ENCODE data around the gene CYFIP2.

CYFIP2 gene

GRCh38 chr5:157362982-157363381 lies 97.1 kb downstream of the CYFIP2 start:
- DNase-seq = no peak

DNA sequence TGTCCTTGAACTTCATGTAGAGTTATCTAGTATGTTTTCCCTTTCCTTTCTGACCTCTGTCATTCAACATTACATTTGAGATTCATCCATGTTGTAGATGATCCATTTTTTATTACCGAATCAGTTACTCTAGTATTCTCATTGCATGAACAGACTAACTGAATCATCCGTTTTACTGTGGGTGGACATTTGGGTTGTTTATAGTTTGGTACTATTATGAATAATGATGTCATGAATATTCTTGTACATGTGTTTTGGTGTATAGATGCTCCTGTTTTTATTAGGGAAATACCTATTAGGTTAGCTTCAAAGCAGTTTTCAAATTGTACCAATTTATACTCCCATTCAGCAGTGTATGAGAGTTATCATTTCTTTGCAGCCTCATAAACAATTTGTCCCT lies 99.8 kb downstream of the CYFIP2 start:
- DNase-seq = no peak

DNA sequence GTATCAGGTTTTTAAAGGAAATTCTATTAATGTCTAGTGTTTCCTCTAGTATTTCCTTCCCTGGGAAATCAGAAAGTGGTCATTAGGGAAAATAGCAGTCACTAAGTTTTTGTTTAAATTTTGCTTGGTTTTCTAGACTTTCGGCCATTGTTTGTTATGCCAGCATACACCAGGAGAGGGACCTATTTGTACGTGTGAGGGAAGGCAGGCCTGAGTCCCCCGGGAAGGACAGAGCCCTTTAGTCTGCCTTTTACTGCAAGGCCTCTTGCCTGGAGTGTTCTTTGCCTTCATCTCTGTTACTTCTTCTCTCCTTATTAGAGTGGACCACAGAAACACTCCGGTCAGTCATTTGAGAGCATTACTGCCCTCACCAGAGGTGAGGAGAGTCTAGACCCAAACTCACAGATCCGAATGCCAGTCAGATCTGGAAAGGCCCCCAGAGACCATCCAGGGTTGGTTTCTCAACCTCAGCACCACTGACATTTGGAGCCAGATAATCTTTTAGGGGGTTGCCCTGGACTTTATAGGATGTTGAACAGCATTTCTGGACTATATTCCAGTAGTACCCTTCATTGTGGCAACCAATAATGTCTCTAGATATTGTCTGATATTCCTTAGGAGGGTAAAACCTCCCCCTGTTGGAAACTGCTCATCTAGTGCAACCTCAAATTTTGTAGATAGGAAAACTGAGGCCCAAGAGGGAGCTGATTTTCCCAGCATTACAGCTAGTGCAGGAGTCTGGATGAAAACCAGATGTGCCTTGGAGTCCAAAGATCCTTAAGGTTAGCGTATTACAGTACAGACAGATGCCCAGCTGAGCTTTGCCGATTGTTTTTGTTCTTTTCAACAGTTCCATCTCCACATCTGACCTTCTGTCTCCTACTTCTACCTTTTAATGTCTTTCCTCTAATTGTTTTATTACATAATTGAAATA lies 101.1 kb downstream of the CYFIP2 start:
- DNase-seq = peak; percentile 26

DNA sequence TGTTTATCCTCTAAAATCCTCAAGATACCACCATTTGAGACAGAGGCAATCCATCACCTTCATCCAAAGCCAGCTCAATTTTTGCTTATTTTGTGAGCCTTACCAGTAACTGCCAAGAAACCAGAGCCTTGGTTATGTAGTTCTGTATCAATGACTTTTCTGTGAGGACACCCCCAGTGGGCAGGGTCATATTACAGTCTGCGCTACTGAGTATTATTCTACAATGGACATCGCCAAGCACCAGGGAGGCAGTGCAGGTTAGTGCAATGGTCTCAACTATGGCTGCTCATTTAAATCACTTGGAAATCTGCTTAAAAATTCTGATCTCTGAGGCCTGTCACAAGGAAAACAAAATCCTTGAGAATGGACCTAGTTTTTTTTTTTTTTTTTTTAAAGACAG lies 103.6 kb downstream of the CYFIP2 start:
- DNase-seq = no peak

DNA sequence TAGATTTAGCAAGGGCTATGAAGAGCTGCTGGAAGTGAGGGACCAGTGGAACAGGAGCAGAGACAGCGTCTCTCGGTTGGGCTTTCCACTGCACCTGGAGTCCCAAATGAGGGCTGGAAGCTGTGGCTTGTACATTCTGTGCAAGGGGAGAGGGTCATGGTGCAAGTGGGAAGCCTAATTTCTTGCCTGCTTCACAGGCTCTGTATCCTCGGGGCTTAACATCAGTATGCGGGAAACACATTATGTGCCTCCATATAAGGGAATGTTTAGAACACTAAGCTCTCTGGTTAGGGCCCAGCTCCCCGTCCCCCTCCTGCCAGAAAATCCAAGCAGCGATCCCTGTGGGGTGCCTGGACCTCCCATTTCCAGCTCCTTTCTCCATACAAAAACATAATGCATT lies 105.0 kb downstream of the CYFIP2 start:
- no peak for DNase-seq

- DNase-seq = no peak
Measured at GRCh38 chr5:157371655-157372471, 105.9 kb downstream of the CYFIP2 start.

- DNase-seq = no peak
Measured at GRCh38 chr5:157372472-157372822, 106.5 kb downstream of the CYFIP2 start.

- DNase-seq = no peak
Measured at GRCh38 chr5:157378509-157378908, 112.6 kb downstream of the CYFIP2 start.

- no peak for DNase-seq
Measured at GRCh38 chr5:157379983-157380382, 114.1 kb downstream of the CYFIP2 start.

DNA sequence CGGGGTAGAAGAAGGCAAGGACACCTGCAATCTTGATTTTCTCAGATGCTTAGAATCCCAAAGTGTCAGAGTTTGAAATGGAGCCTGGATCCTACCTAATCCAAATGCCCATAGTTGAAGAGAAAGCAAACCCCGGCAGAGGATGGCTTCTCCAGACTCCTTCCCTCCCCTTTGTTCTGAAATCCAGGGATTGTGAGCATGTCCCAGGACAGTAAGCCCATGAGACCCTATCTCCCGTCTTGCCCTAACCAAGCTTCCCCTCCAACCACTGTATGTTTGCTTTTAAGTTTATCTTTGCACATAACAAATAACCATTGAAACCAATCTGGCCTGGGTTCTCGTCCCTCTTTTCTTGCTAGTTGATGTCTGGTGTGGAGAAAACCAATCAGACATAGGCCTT lies 115.8 kb downstream of the CYFIP2 start:
- no peak for DNase-seq

DNA sequence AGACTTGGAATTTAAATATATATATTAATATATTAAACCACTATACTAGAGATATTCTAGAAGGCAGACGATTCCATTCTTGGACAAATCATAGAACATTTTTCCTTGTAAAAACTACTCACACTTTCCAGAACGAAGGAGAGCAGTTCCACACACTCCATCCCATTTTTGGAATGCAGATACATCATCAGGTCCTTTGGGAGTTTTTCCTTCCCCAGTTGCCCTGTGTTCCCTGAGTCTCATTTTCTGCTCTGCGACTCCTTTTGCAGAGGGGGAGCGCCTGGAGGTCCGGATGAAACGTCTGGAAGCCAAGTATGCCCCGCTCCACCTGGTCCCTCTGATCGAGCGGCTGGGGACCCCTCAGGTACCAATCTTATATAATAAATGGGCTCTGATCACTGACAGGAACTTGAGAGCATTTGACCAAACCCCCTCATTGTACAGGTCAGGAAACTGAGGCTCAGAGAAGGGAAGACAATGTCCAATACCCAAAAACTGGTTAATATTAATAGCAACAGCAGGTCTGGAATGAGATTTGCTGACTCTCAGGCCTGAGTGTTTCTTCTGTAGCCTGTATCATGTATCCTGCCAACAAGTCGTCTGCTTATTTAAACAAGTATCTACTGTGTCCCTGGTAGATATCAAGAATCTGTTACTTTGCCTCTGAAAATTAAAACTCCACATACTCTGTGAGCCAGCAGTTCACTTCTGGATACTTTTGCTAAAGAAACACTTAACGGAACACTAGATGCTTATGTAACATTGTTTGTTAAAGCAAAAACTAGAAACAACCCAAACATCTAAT lies 117.3 kb downstream of the CYFIP2 start:
- no peak for DNase-seq

DNA sequence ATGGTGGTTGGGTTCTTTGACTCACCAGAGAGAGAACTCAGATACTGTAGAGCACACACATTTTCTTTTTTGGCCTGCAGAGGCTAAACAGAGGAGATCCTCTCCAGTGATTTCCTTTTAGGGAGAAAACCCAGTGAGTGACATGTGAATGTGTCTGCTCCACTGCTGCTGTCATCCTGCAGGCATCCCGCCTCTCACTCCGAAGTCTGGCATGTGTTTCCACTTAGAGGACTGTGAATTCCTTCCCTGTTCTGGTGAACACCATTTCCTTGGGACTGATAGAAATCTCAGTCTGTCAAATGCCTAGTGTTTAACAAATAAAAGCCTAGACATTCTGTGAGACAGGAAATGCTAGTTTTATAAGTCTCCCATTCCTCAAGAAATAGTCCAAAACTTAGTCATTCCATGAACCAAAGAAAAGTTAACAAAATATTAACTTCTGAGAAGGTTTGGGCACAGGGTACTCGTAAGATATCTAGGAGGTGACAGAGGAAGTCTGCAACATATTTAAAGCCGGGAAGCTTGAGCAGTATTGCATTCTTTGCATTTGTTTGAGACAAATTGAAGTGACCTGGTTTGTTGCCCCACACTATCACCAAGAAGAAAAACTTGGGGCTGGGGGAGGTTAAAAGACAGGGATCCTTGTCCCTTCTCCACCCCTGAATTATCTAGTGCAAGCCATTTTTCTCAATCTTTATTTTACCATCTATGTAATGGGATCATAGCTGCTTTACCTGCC lies 119.2 kb downstream of the CYFIP2 start:
- no peak for DNase-seq

DNA sequence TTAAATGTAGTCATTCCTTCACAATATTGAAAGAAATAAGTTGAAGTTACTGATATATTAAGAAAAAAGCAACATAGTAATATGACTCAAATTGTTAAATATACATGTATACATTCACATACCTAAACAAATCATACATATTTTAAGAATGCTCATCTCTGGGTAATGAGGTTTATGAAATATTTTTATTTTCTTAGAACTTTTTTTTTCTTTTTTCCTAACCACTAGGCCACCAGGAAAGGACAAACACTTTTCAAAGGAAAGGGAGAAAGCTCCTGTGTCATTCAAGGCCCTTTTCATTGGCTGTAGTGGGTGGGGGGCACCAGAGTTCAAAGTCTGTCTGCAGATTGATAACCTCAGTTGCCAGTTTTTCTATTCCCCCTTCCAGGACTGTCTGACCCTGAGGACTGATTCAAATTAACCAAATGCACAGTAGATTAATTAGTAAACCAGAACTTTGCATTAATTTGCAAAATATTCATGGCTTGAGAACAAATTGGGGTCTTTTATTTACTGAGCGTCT lies 121.2 kb downstream of the CYFIP2 start:
- DNase-seq = no peak

- no peak for DNase-seq
Measured at GRCh38 chr5:157387683-157388093, 121.8 kb downstream of the CYFIP2 start.

DNA sequence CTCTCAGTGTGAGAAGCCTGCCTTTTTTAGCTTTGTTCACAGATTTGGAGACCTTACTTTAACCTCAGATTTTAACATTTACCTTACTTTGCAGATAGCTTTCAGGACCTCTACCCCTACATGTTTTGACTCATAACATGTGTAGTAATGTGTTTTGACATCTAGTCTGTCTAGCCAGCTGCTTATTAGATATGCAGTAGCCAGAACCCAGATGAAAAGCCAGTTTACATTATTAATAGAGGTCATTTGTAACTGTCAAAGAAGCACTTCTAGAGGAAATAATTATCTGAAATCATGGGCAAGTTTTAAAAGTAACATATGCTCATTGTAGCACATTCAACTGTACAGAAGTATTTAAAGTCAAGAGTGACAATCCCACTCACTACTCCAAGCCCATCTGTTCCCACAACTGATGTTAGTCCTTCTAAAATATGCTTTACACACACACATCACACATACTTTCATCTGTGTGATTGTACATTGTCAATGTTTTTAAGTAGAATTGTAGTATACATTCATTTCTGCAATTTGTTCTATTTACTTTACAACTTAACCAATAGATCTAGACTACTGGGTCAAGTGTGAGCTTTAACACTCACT lies 122.3 kb downstream of the CYFIP2 start:
- no peak for DNase-seq

GRCh38 chr5:157389103-157389502 lies 123.2 kb downstream of the CYFIP2 start:
- no peak for DNase-seq

DNA sequence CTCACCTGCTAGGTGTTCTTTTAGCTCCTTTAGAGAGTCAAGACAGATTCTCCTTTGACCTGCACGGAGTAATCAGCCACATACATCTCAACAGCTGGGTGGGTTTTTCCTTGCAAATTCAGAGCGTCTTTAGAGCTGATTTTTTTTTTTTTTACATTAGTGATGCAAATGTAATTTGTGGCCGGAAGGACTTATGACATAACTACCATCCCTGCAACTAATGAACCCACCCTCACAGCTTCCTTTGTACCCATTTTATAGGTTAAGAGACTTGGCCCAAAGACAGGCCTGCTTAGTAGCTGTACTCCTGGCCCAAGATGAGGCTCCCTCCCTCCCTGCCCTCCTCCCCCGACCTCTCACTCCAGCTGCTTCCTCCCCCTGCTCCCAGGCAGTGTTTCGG lies 124.2 kb downstream of the CYFIP2 start:
- no peak for DNase-seq

DNA sequence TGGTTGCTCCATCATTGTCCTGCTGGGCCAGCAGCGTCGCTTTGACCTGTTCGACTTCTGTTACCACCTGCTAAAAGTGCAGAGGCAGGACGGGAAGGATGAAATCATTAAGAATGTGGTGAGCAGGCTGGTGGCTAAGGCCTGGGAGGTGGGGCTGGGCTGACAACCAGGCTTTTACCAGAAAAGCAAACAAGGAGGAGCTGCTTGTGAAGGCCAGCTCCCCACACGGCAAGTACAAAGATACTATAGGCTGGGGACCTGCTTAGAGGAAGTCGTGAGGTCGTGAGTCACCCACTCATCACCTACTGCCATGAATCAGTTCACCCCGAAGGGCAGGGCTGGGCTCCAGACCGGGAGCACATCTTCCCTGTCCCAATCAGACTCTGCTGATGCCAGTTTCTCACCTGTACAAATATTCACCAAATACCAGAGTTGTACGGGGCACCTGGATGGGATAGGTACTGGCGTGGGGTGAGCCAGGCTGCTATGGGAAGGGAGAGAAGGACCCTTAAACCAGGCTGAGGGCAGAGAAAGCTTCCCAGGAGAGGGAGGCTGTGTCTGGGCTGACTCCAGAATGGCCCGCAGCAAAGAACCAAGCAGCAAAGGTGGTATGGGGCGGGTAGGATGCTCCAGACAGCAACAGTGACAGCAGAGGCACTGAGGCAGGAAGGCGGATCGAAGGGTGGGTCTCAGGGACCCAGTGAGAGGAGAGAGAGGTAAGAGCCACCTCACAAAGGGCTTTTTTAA lies 124.8 kb downstream of the CYFIP2 start:
- DNase-seq = no peak

DNA sequence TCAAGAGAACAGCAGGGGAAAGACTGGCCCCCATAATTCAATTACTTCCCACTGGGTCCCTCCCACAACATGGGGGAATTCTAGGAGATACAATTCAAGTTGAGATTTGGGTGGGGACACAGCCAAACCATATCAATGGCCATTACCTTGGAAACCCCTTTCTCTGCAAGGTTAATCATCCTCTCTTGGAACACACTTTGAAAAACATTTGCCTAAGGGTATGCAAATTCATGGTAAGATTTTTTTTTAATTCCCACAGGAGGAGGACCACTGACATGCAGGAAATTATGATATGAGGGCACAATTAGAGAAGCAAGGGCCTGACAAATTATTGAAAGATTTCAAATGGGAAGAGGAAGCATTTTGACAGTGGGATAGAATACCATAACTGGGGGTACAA lies 132.4 kb downstream of the CYFIP2 start:
- no peak for DNase-seq

DNA sequence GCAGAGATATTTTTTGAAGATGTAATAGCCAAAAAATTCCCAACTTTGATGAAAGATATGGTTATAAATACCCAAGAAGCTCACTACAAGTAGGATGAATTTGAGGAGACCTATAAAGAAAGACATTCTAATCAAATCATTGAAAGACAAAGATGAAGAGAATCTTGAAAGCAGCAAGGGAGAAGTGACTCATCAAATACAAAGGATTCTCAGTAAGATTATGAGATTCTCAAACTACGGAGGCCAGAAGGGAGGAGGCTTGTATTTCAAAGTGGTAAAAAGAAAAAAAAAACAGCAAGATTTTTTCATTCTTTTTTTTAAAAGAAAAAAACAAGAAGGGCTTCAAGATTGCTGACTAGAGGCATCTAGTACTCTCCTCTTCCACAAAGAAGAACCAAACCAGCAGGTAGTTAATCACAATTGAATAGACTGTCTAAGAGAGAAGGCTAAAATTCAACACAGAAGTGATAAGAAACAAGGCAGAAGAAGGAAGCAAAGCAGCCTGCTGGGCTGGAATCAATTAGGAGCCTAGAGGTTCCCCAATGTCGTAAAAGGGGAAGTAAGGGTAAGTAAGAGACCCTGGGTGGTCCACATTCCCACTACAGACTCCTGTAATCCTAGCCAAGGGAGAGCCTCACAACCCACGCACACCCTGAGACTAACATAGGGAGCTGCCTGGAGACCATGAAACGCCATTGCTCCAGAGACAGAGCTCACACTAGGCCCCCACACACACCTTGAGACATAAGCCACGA lies 135.0 kb downstream of the CYFIP2 start:
- DNase-seq = no peak
